Measurements from ENCODE around the gene MICU1. TPM values are rescaled to one million over a fixed set of nuclear protein-coding genes. Genes with fewer than 3 reads are reported as not detected.

The MICU1 gene
- total RNA-seq, 1 donor from 2014 or later, result 49.0 TPM

Other genes starting within 250 kb of the MICU1 start
- gene MCU, start 66.1 kb upstream of the MICU1 start, total RNA-seq, result 15.1 TPM